Spleen (tissue), 11 donors: ENCODE results near the gene CMTR2. TPM values are rescaled to one million over a fixed set of nuclear protein-coding genes. Genes with fewer than 3 reads are reported as not detected.

Experiments
- DNase-seq: peaks from one replicate; pipeline ENCODE4 v3.0.0-alpha.2; 2020
- H3K27ac ChIP-seq, 8 donors: fragments of 200-600 bp; sonication (generic) in 7 of 8; 1 replicate in 4 of 8; 2 replicates in 4 of 8; pipeline versions ENCODE4 v1.5.0 to v1.8.0; 2016 to 2021; ENCODE audit warnings: inconsistent platforms in 4 of 8, mild to moderate bottlenecking in 4 of 8, moderate library complexity in 1 of 8
- H3K27me3 ChIP-seq, 7 donors: fragments of 200-600 bp; sonication (generic) in 6 of 7; replicated peaks in 1 of 7; 1 replicate in 4 of 7; 2 replicates in 3 of 7; pipeline versions ENCODE4 v1.5.0 to v1.8.0; 2016 to 2021; ENCODE audit warnings: inconsistent platforms in 3 of 7, mild to moderate bottlenecking in 1 of 7
- H3K36me3 ChIP-seq, 6 donors: fragments of 200-600 bp; sonication (generic) in 5 of 6; 1 replicate in 4 of 6; 2 replicates in 2 of 6; pipeline versions ENCODE4 v1.5.0 to v1.8.0; 2016 to 2021; ENCODE audit warnings: inconsistent platforms in 2 of 6
- H3K4me1 ChIP-seq, 6 donors: fragments of 200-600 bp; sonication (generic) in 5 of 6; 1 replicate in 3 of 6; 2 replicates in 3 of 6; pipeline versions ENCODE4 v1.5.0 to v1.8.0; 2016 to 2021; ENCODE audit warnings: inconsistent platforms in 3 of 6
- H3K4me3 ChIP-seq, 8 donors: fragments of 200-600 bp; sonication (generic) in 7 of 8; 1 replicate in 4 of 8; 2 replicates in 4 of 8; pipeline versions ENCODE4 v1.5.0 to v1.8.0; 2016 to 2021; ENCODE audit warnings: inconsistent platforms in 4 of 8, mild to moderate bottlenecking in 4 of 8, moderate library complexity in 2 of 8
- H3K9me3 ChIP-seq, 8 donors: fragments of 200-600 bp; sonication (generic) in 7 of 8; 1 replicate in 4 of 8; 2 replicates in 4 of 8; pipeline versions ENCODE4 v1.5.0 to v1.8.0; 2016 to 2021; ENCODE audit warnings: inconsistent platforms in 4 of 8
- POLR2A ChIP-seq, 3 donors: fragments of 450-650 bp; IDR thresholded peaks; one replicate each; pipeline ENCODE4 v1.5.1; 2017; ENCODE audit warnings: antibody characterized with exemption in 3 of 3, mild to moderate bottlenecking in 1 of 3
- POLR2AphosphoS5 ChIP-seq, 3 donors: sonication (generic); formaldehyde crosslinking; IDR thresholded peaks; one replicate each; pipeline ENCODE4 v1.5.1; 2017; ENCODE audit warnings: antibody characterized with exemption in 3 of 3
- WGBS, 5 donors: extraction: QIAGEN DNeasy Blood & Tissue Kit in 3 of 5; methylation state at CpG; one replicate each; pipeline versions ENCODE4 v1.1.5 to v1.1.7; 2013 to 2018; 5-methylcytosine and 5-hydroxymethylcytosine counted together
- intact Hi-C: fragments of 100-400 bp; cut with DNase I; formaldehyde crosslinking; loops from one replicate; pipeline ENCODE4 v1.15.0; 2023; ENCODE audit warnings: low total_unique reads
- polyA plus RNA-seq, 3 donors: library from polyadenylated mRNA; stranded (reverse); fragments of 200-250 nt; gene quantifications; one replicate each; pipeline ENCODE4 v1.2.1, GENCODE V29; 2013
- total RNA-seq, 7 donors: library from RNA; depleted of rRNA in 3 of 7; stranded (reverse); fragments of >200 nt in 3 of 7; fragmentation: NEBNext Ultra II Directional in 4 of 7; extraction: Animal tissue kit (Norgen Biotek cat#: 25700) in 4 of 7; gene quantifications; one replicate each; pipeline versions ENCODE4 v1.1.0 to v1.2.1, GENCODE V29; 2016 to 2021
- TF ChIP-seq, protein P1 (sequence below), 11 experiments: fragments of 200-600 bp in 7 of 11; fragments of 450-650 bp in 4 of 11; sonication (generic) in 4 of 11; IDR thresholded peaks in 8 of 11; conservative IDR thresholded peaks in 3 of 11; 1 replicate in 7 of 11; 2 replicates in 4 of 11; pipeline versions ENCODE4 v1.4.0 to v1.8.0; 2016 to 2021; ENCODE audit warnings: antibody characterized with exemption in 11 of 11, inconsistent platforms in 4 of 11, mild to moderate bottlenecking in 1 of 11
- donor health status: healthy with polysubstance abuse.
- donor health status: DM: no; HTN: no; CAD: no; lungs with moderate emphysema.
- donor health status: DM: no; HTN: no; CAD: no.
- donor health status: Bipolar disorder and iron deficiency.
- donor health status: healthy.
- donor health status: DM: no; HTN: no; CAD: no.
- donor health status: DM: yes; HTN: yes; CAD: no.

Gene CMTR2
- total and polyA plus RNA-seq, 10 donors = 8.8 to 51.7 (median 22.9) TPM

DNA sequence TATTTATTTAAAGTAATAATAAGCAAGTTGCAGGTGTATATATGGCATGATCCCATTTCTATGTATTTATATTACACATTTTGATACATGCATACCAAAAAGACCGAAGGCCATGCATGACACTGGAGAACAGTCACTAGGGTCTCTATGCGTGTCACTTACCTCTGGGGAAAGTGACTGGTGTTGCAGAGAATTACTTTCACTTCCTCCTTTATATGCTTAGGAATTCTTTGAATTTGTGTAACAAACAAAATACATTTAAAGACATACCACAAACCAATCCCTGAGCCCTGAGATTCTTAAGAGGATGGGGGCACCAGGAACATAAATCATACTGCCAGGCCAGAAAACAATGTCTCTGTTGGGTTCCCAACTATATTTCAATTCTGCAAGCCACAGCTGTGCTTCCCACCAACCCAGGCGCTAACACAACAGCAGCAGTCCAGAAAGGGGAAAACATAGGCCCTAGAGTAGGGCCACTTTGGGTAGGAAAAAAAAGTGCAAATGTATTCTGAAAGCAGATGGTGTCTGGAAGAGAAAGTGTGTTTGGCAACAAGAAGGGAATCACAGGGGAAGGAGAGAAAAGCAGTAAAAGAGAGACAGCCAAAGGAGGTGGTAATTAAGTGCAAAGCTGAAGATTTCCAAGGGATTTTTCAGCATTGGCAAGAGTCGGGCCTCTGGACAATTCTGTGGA lies 34.2 kb downstream of the CMTR2 start:
- 66 to 75% (median 71%) methylated on average over 4 of the region's 4 CpGs for WGBS, 5 donors
- H3K9me3 ChIP-seq = no peaks in the 10 kb centered on the region

DNA sequence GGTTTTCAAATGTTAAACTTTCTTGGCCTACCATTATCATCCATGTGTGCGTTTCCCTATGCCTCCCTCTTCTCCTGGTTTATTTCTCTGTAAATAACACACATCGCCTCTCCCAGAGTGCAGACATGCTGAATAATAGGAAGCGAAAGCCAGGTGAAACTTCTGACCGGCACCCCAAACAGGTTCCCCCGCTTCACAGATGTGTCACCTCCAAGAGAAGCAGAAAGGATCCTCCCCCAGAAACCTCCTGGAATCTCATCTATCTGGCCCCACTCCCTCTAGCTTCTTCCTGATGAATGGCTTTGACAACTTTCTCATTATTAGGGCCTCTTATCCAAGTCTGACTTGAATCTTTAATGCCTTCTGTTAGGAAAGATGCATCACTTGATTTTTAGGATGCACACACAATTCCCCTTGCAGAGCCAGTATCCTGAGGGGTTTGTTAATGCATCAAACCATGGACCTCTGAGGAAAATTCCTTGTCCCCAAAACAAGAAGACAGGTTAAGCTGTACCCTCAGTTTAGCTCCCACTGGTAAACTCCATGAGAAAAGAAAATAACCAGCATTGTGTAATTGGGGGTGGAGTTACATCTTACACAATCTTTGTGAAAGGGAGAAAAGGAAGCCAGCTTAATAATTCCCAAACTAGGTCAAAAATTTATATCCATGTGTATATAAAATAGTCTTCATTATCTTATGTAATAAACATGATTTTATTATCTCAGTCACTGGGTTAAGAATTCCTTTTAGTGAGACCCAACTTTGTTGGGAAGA lies 38.6 kb downstream of the CMTR2 start:
- 86 to 95% (median 87%) methylated on average over 5 of the region's 5 CpGs for WGBS, 5 donors
- no peak for DNase-seq
- intact Hi-C loops = no loop called here

More for the DNA sequence above, 34.2 kb downstream of the CMTR2 start:
- H3K27me3 ChIP-seq = no peaks in the 10 kb centered on the region
- H3K36me3 ChIP-seq = no peaks in the 10 kb centered on the region
- DNase-seq = no peak
- TF ChIP-seq, protein P1, sequence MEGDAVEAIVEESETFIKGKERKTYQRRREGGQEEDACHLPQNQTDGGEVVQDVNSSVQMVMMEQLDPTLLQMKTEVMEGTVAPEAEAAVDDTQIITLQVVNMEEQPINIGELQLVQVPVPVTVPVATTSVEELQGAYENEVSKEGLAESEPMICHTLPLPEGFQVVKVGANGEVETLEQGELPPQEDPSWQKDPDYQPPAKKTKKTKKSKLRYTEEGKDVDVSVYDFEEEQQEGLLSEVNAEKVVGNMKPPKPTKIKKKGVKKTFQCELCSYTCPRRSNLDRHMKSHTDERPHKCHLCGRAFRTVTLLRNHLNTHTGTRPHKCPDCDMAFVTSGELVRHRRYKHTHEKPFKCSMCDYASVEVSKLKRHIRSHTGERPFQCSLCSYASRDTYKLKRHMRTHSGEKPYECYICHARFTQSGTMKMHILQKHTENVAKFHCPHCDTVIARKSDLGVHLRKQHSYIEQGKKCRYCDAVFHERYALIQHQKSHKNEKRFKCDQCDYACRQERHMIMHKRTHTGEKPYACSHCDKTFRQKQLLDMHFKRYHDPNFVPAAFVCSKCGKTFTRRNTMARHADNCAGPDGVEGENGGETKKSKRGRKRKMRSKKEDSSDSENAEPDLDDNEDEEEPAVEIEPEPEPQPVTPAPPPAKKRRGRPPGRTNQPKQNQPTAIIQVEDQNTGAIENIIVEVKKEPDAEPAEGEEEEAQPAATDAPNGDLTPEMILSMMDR (IDR thresholded peaks at IDR 0.05 in 8 of 11, conservative IDR thresholded peaks at IDR 0.05 in 3 of 11) = no peak
- TF ChIP-seq POLR2A (IDR thresholded peaks at IDR 0.05) = no peak
- no peak for TF ChIP-seq POLR2AphosphoS5 (IDR thresholded peaks at IDR 0.05)
- intact Hi-C loops = no loop called here
- H3K4me3 ChIP-seq = no peak overlapping the region
- peaks cover 0 to 19% (median 0%) of the 10 kb centered on the region in 6 donors for H3K4me1 ChIP-seq
- no peak overlapping the region for H3K27ac ChIP-seq

DNA sequence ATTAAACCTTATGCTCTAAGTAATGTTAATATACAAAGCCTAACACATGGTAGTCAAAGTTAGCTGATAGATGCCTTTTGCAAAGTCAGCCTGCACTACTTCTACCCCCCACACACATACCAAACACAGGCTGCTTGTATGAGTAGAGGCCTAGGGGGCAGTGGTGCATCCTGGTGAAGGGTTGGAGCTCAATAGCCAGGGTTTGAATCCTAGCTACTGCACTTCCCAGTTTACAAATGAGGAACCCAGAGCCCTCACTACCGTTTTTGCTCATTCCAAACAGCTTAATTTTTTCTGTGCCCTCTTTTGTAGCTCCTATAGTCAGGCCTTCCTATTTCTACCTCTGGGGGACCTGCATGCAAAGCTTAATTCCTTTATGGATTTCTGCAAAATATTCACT lies 39.8 kb downstream of the CMTR2 start:
- 7 to 25% (median 14%) methylated on average over 1 of the region's 1 CpG for WGBS, 5 donors
- no peaks in the 10 kb centered on the region for H3K36me3 ChIP-seq
- TF ChIP-seq POLR2AphosphoS5 (IDR thresholded peaks at IDR 0.05) (no peak), POLR2A (IDR thresholded peaks at IDR 0.05) (no peak)
- TF ChIP-seq, protein P1 (IDR thresholded peaks at IDR 0.05 in 8 of 11, conservative IDR thresholded peaks at IDR 0.05 in 3 of 11) = no peak
- DNase-seq = no peak
- H3K27me3 ChIP-seq = no peaks in the 10 kb centered on the region
- H3K9me3 ChIP-seq = no peaks in the 10 kb centered on the region
- H3K27ac ChIP-seq = no peak overlapping the region
- H3K4me3 ChIP-seq = no peak overlapping the region
- intact Hi-C loops = no loop called here
- H3K4me1 ChIP-seq = peaks cover 0 to 7% (median 0%) of the 10 kb centered on the region in 6 donors

More for the DNA sequence above, 38.6 kb downstream of the CMTR2 start:
- Histone ChIP-seq H3K9me3 (no peaks in the 10 kb centered on the region), H3K27me3 (no peaks in the 10 kb centered on the region), H3K4me1 (peaks cover 0 to 11% (median 0%) of the 10 kb centered on the region in 6 donors), H3K27ac (no peak overlapping the region), H3K36me3 (no peaks in the 10 kb centered on the region), H3K4me3 (no peak overlapping the region)
- no peak for TF ChIP-seq POLR2A (IDR thresholded peaks at IDR 0.05)
- TF ChIP-seq, protein P1 (IDR thresholded peaks at IDR 0.05 in 8 of 11, conservative IDR thresholded peaks at IDR 0.05 in 3 of 11) = no peak
- no peak for TF ChIP-seq POLR2AphosphoS5 (IDR thresholded peaks at IDR 0.05)

DNA sequence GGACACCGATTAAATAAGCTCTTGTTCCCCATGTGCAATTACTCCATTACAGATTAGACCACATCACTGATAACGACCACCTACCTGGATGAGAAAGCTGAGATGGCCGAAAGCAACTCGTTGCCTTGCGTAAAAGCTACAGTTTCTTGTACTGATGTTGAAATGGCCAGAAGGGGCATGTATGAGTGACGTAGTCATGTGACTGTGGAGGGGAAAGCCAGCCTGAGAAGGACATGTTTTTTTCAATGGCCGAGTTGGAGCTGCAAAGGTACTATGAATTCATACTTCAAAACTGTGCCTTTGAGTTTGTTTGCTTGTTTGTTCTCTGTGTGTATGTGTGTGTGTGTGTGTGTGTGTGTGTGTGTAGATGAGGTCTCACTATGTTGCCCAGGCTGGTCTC lies 41.7 kb downstream of the CMTR2 start:
- H3K27ac ChIP-seq = no peak overlapping the region
- H3K36me3 ChIP-seq = no peaks in the 10 kb centered on the region
- peaks cover 0 to 7% (median 0%) of the 10 kb centered on the region in 6 donors for H3K4me1 ChIP-seq
- intact Hi-C loops = no loop called here
- DNase-seq = no peak
- no peaks in the 10 kb centered on the region for H3K9me3 ChIP-seq
- no peak overlapping the region for H3K4me3 ChIP-seq
- no peaks in the 10 kb centered on the region for H3K27me3 ChIP-seq
- TF ChIP-seq, protein P1 (IDR thresholded peaks at IDR 0.05 in 8 of 11, conservative IDR thresholded peaks at IDR 0.05 in 3 of 11) = no peak
- TF ChIP-seq POLR2AphosphoS5 (IDR thresholded peaks at IDR 0.05) (no peak), POLR2A (IDR thresholded peaks at IDR 0.05) (no peak)
- WGBS, 5 donors = 83 to 90% (median 85%) methylated on average over 7 of the region's 7 CpGs
